GM21381 (cell line): ENCODE measurements around the gene NOX5.

Experiments used
- ATAC-seq: cut with Tn5 transposase; IDR thresholded peaks from one replicate; pipeline ENCODE4 v1.9.1; 2021; ENCODE audit warnings: mild to moderate bottlenecking, moderate library complexity; ENCODE audit not compliant: unreplicated experiment

The NOX5 gene

DNA sequence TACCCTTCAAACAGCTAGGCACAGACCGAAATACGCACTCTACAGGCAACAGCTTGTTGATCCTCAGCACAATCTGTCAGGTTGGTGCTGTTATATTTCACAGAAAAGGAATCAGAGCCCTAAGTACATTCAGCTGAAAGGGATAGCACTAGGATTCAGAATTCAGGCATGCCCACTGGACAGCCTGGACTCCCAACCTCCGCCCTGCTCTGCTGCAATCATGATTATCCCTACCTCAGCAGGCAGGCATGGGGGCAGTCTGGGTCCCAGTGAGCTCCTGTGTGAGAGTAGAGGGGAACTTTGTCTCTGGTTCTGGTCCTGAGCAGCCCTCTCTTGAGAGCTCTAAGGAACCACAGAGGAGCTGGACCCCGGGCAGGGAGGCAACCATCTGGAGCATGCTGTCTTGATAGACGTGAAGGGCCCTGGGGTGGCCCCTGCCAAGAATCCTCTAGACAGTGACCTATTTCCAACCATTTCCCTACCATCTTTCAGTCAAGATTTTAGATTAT, 23.4 kb upstream of the NOX5 start:
- ATAC-seq = no peak

DNA sequence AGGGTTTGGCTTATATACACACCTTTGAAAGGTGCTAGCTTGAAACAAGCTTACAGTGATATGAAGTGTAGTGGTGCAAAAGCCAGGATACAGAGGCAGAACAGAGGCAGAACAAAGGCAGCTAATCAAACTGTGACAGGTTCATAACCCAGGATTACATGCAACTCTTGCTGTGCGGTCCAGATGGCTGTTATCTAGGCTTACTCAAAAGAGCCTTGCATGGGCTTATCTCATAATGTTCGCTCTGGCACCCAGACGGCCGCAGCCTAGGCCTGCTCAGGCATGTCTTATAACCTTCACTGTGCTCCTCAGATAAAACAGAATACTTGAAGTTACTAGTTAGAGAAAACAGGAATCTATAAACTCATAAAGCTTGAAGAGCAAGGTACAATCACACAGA, 22.8 kb upstream of the NOX5 start:
- ATAC-seq = no peak

DNA sequence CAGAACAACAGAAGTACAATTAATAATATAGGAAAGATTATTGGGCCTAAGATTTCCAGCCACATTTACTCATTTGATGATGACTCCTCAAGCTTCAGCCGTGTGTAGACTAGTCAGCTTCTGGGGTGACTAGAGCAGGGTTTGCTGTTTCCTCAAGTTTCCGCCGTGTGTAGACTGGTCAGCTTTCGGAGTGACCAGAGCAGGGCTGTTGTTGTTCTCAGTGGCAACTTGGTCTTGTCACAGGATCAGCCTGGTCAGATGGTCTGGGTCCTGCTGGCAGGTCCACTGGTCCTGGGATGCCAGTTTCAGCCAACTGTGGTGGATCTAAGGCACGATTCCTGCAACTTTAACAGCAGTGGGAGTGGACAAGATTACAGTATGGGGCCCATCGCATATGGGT, 21.8 kb upstream of the NOX5 start:
- ATAC-seq = no peak

DNA sequence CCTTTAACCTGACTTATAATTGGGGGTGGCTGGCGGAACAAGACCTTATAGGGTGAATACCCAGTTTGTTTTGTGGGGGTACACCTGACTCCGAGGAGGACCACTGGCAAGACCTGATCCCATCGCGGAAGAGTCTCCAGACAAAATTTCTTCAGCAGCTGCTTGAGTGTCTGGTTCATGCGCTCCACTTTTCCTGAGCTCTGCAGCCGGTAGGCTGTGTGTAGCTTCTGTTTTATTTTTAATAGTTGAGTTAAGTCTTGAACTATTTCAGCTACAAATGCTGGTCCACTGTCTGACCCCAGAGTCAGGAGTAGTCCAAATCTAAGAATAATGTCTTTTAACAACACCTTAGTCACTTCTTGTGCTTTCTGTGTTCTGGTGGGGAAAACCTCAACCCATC, 21.2 kb upstream of the NOX5 start:
- ATAC-seq = no peak

DNA sequence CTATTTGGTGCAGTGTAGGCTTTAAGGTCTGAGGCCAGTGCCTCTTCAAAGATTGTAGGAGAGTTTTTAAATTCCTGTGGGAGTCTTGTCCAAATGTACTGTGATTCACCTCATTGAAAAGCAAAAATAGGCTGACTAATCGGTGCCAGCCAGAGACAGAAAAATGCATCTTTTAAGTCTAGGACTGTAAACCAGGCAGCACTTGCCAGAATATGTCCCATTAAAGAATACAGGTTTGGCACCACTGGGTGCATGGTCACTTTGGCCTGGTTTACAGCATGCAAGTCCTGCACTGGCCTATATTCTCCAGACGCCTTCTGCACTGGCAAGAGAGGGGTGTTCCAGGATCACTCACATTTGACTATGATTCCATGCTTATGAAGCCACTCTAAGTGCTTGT, 20.3 kb upstream of the NOX5 start:
- ATAC-seq = no peak

DNA sequence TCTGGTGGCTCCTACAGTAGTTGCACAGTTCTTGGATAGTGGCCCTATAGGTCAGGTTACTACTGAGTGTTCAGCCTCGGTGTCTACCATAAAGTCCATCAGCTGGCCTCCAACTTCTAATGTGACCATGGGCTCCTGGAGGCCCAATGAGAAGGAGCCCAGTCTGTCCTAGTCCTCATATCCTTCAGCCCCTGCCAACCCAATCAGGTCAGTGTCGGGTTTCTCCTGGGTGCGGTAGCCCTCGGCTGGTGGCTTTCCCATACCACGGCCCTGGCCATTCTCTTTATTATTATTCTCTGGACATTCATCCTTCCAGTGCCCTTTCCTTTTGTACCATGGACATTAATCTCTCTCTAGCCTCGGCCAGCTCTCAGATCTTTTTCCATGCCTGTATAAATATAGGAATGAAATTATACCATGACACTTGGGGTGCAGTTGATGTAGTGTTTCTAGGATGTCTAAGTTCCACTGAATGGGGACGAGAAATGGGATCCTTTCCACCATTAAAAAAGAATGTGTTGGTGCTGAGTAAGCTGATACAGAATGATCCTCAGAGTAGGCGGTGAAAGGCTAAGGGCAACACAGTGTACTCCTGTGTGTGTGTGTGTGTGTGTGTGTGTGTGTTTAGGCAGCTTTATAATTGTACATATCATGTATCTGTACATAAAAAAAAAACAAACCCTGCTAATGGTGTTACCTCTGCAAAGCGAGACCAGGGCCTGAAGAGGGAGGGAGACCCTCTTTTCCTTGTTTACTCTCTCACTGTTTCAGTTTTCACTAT, 19.3 kb upstream of the NOX5 start:
- no peak for ATAC-seq

DNA sequence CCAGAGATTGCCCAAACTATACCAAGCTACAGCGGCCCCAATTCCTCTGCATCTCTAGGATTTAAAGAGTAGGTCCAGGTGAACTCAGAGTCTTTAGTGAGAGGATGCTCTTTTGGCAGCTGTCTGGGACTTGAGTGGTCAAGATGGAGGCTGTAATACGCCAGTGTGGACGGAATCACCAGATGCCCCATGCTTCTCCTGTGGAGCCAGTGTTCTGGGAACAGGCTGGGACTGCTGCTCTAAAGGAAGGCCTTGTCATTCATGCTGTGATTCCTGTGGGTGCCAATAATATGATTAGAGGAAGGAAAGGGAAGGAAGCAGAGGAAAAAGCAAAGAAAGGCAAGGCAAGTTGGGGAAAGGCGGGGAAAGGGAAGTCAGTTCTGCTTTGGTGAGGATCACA, 17.4 kb upstream of the NOX5 start:
- ATAC-seq = no peak

DNA sequence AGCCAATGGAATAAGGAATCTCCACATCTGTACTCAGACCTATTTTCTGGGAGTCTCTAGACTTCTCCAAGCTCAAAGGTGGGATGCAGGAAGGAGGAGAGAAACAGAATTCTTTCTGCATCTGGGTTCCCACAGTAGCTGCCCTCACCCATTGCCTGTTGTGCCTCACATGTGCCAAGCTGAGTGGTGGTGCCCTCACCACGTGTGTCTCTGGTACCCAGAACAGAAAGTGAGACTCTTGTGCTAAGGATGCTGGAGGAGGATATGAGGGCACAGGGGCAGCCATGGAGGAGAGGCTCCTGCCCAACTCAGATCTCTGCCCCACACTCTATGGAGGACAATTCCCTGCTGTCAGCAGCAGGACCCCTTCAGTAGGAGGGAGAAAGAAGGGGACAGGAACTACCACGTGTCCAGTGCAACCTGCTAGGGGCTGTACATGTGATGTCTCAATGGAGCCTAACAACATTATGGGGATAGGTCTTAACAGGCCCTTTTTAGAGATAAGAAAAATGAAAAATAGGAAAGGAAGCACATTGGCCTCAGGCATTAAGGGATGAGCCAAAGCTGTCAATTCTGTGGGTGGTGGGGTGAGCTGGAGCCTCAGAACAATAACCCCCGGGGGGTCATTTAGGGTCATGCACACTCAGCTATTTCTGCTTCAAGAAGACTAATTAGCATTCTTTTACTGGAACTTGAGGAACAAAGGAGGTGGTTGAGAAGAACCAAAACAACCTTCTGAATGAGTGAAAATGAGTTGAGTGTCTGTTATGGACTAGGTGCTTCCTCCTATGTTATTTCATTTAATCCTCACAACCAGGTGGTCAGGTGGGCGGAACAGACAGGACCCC, 16.3 kb upstream of the NOX5 start:
- ATAC-seq = no peak

DNA sequence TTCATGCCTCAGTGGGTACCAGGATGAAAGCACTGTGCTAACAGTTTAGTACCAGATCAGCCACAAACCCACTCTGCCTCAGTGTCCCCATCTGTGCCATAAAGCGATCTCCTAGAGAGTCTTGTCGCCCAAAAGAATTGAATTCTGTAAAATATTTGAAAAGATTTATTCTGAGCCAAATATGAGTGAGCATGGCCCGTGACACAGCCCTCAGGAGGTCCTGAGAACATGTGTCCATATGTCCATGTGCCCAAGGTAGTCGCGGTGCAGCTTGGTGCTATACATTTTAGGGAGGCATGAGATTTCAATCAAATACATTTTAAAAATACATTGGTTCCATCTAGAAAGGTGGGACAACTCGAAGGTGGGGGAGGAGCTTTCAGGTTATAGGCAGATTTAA, 15.4 kb upstream of the NOX5 start:
- no peak for ATAC-seq

DNA sequence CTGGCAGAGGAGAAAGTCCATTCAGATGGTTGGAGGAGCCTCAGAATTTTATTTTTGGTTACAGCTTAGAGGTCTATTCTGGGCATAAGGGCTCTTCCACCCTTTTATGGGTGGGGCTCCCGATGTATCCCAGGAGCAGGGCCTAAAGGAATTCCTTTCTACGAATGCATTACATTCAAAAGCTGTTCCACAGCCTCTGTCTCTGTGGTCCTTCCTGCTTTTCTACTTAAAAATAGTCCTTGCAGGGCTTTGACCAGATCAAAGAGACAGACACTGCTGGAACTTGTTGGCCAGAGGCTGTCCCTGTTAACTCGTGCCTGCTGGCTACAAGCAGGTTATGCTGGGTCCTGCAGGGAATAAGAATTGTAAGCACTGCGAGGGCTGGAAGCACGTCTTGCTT, 14.4 kb upstream of the NOX5 start:
- no peak for ATAC-seq

DNA sequence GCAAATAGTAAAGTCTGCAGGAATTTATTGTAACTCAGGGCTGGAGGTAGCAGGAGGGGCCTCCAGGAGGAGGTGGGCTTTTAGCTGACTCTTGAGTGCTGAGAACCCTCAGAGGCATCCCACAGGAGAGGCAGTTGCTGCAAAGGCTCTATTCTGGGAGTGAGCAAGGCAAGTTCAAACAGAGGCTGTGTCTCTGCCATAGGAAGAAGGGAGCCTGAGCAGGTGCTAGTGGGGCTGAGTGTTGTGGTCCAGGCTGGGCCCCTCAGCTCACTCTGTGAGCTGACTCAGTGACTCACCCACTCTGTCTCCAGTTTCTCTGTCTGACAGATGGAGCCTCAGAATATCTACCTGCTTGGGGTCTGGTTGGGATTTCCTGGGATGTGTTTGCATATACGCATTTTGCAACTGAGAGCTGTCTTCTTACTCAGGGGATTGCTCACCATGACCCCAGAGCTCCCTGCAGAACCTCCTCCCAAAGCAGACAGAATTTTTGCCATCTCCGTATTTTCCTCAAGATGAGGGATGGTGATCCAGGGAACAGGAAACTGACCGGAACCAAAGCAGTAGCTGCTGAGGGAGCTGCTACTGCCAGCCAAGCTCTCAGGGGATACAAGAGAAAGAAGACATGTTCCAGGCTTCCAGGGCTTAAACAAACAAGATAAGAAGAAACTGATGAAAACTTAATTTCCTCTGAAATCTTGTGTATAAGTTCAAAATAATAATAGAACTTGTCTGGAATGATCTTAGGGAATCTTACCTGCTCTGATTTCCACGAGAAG, 13.6 kb upstream of the NOX5 start:
- ATAC-seq = no peak

DNA sequence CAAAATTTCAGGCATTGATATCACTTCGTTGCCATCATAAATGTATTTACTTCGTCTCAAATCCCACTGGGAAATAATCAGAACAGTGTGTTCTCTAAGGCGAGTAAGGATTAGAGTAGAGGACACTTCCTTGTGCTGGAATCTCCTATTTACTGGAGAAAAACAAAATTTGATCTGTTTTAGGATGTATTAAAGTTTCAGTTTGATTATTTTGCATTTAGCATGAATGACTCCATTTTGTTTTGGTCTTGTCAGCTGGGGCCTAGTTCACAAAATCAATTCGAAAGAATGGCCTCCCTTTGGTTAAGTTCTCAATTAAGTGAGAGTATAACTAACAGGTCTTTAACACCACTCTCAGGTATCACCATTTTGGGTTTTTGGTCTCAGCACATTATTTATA, 11.7 kb upstream of the NOX5 start:
- ATAC-seq = no peak

DNA sequence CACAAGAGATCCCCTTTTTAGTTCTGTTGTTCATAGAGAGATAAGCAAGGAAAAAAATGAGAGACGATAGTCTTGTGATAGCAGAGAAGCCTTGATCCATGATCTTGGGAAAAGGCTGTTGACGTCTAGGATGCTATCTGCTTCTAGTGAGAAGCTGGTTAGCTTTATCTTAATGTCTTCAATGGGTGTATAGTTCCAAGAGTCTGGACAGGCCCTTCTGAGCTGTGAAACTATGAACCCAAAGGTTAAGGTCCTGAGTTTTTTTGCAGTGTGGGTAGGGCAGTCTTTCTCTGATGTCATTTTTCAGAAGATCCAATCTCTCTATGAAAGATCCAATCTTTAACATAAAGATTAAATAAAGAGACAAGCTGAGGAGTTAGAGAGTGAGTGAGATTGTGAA, 10.5 kb upstream of the NOX5 start:
- no peak for ATAC-seq

DNA sequence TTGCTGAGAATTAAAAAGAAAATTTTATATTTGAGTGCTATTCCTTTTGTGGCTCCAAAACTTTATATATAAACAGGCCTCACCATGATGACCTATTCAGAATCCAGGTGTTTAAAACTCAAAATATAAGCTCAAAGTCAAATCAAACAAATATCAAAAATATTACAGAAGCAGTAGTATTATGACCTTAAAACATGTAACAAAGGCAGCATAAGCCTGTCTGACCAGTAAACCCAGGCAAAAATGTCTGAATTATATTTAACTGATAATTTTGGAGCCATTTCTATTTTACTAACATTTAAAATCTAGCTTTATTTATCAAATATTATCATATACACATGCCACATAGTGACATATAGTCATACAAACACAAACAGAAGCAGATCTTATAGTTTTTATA, 6.4 kb upstream of the NOX5 start:
- no peak for ATAC-seq

DNA sequence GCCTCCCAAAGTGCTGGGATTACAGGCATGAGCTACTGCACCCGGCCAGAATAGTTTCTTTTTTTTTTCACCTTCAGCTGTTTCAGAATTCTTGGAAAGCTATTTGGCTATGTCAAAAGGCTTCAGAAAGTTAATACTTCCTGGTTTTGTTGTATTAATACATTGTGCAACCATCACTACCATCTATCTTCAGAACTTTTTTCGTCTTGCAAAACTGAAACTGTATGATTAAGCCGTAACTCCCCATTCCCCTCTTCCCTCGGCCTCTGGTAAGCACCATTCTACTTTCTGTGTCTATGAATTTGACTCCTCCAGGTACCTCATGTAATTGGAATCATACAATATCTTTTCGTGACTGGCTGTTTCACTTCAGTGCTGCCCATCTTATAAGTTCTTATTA, 5.2 kb upstream of the NOX5 start:
- no peak for ATAC-seq

DNA sequence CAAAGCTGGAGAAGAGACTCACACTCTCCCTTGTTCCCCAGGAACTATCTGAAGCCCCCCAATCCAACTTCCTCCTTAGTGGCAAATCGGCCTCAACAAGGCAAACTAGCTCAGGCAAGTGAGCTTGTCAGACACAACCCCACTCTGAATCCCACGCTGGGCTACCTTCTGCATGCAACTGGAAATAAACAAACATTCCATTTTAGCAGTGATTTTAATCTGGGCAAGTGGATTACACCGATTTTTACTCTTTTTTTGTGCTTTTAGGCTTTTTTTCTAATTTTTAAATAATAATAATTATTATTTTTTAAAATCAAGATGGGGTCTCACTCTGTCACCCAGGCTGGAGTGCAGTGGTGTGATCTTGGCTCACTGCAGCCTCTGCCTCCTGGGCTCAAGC, 2.9 kb upstream of the NOX5 start:
- ATAC-seq = no peak

DNA sequence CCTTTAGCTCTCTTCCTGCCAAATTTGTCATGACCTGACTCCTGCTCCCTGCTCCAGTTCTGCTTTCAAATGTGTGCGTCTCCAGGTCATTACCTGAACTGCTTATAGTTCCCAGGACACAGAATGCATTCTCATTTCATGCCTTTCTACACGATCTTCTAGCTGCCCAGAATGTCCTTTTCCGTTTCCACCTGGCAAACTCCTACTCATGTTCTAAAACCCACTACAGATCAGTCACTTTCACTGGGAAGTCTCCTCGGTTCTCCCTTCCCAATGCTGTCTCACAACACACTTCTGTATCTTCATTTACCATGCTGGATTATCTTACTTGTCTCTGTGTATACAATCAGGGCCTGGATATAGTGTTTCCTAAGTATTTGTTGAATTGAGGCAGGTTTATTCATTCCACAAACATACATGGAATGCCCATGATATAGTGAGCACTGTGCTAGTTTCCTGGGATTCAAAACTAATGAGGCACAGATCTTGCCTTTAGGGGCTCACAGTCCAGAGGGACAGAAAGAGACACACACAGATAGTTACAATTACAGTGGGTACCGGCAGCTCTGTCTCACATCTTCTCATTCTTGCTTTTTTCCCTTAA, 1.6 kb upstream of the NOX5 start:
- no peak for ATAC-seq

DNA sequence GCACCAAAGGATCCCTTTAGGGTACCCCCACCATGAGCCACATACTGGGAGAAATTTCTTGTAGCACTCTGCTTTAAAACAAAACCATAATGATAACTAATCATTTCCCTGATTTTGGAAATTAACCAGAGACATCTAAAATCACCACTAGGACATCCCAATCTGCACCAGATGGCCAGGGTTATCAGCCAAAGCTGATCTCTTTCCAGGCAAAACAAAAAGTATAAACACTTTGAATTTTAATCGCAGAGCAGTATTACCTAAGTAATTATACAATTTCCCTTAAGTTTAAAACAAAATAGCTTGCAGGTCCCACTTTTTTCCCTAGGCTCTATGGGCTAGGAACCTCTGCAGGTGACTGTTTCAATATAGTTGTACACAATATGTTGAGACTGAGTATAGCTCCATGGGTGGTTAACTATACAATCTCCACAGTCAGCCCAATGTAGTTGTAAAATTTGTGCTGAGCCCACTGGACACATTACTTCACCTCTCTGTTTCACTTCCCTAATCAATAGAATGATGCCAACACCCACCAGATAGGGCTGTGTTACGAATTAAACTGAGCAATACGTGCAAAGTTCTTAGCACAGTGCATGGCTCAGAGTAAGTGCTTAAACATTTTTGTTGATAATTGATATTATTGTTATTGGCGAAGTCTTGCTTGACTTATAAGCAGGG, 629 bp upstream of the NOX5 start:
- ATAC-seq = no peak

DNA sequence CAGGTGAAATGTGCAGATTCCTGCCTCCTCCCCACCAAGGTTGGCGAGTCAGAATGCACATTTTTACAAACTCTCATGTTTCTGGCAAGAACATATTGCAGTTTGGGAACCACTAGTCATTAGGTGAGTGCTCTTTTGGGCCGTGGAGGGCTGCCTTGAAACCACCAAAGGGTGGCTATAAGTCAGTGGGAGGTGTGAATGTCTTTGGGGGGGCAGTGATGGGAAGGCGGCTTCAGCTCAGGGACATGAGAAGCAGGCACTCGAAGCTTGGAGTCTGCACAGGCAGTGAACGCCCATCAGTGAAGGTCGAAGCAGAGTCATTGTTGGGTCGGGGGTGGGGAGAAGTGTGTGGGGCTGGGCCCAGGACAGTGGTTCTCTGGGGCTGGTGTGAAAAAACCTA, 1.1 kb downstream of the NOX5 start:
- ATAC-seq = no peak

DNA sequence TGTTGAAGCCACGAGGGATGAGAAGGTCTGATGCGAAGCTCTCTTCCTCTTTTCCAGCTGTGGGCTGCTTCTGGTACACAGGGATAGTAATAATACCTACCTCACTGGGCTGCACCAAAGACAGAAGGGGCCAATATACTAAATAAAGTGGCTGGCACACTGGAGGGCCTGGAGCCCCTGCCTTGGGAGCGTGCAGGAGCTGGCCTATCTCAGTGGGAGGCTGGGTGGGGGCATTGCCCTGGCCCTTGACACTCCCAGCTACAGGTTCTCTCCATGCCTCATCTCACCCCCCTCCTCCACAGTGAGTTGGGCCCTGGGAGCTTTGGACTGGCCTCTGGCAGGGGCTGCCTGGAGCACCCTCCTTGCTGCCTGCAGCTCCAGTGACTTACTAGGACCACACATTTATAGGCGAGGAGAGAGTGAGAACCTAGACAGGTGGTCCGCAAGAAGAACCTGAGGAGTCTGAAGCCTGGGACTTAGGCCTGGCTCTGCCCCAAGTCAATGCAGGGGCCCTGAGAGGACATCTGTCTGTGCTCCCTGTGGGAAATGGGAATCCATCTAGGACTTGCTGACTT, 1.6 kb downstream of the NOX5 start:
- no peak for ATAC-seq
